ENCODE results near the gene TNFAIP8L1. TPM values are rescaled to one million over a fixed set of nuclear protein-coding genes. Genes with fewer than 3 reads are reported as not detected.

Gene TNFAIP8L1
- total RNA-seq, 1 experiment from 2014 or later, result 22.2 TPM

- ChIA-PET POLR2A (interaction anchor here (0.6 to 1.3 kb wide), 4 partner anchors 8 to 14 kb away, joined by 3 to 4 read pairs (median 3); no protein-coding TSS in a partner anchor), CTCF (interaction anchor here (0.6 to 1.7 kb wide), 6 partner anchors 8 to 194 kb away, joined by 3 to 4 read pairs (median 4); partner anchors contain the start of gene FEM1A), RAD21 (ENCODE audit: low non-redundant PET in 1 of 2, low total read pairs in 2 of 2, uncharacterized antibody in 2 of 2, unreplicated experiment in 2 of 2) (interaction anchor here (0.6 to 1.1 kb wide), 2 partner anchors 10 to 17 kb away, joined by 3 to 7 read pairs; no protein-coding TSS in a partner anchor)
- DNase-seq (ENCODE audit: low read depth, low spot score) (no peak), ATAC-seq (peak; percentile 61)
- Histone ChIP-seq H3K9ac (ENCODE audit: low read length) (no peak overlapping the region), H3K36me3 (ENCODE audit: control insufficient read depth in 1 of 2, insufficient read depth in 2 of 2, low read length in 2 of 2) (no peaks in the 10 kb centered on the region), H3K4me3 (replicated peaks in 1 of 2; ENCODE audit: low read depth in 1 of 2, low read length in 2 of 2) (no peak overlapping the region), H3K27me3 (ENCODE audit: insufficient read depth, low read length) (no peaks in the 10 kb centered on the region), H4K20me1 (ENCODE audit: insufficient read depth) (no peaks in the 10 kb centered on the region), H2AFZ (ENCODE audit: low read depth, low read length, poor library complexity, severe bottlenecking) (no peak overlapping the region), H3K9me3 (ENCODE audit: control insufficient read depth in 1 of 2, insufficient read depth in 1 of 2, low read depth in 1 of 2, low read length in 2 of 2) (no peaks in the 10 kb centered on the region), H3K79me2 (ENCODE audit: insufficient read depth, low read length) (no peaks in the 10 kb centered on the region), H3K4me2 (ENCODE audit: low read length) (peak overlapping the region; percentile 66), H3K4me1 (ENCODE audit: control insufficient read depth in 1 of 2, insufficient read depth in 2 of 2, low read length in 2 of 2) (peaks cover 11 to 26% of the 10 kb centered on the region in 2 experiments), H3K27ac (ENCODE audit: low read depth, low read length) (peak overlapping the region; percentile 18; the same call in 1 of the 2 replicates), H3K9me2 (ENCODE audit: insufficient read depth) (no peaks in the 10 kb centered on the region)
- BruUV-seq (replicated peaks), result no TSS peak
- TF ChIP-seq POLR2A (IDR thresholded peaks at IDR 0.05; ENCODE audit: borderline replicate concordance, extremely low read depth, insufficient read depth, insufficient read length), result no peak
- no peak for TF ChIP-seq SP1 (IDR thresholded peaks at IDR 0.05; ENCODE audit: low read depth)
- TF ChIP-seq TCF7L2 (IDR thresholded peaks at IDR 0.05; ENCODE audit: borderline replicate concordance, extremely low read depth, insufficient read depth, insufficient read length), result no peak
- no peak for TF ChIP-seq EZH2phosphoT487 (IDR thresholded peaks at IDR 0.05; ENCODE audit: borderline replicate concordance)
- TF ChIP-seq EGR1 (IDR thresholded peaks at IDR 0.05; ENCODE audit: low read depth), result no peak
- TF ChIP-seq, protein P1, sequence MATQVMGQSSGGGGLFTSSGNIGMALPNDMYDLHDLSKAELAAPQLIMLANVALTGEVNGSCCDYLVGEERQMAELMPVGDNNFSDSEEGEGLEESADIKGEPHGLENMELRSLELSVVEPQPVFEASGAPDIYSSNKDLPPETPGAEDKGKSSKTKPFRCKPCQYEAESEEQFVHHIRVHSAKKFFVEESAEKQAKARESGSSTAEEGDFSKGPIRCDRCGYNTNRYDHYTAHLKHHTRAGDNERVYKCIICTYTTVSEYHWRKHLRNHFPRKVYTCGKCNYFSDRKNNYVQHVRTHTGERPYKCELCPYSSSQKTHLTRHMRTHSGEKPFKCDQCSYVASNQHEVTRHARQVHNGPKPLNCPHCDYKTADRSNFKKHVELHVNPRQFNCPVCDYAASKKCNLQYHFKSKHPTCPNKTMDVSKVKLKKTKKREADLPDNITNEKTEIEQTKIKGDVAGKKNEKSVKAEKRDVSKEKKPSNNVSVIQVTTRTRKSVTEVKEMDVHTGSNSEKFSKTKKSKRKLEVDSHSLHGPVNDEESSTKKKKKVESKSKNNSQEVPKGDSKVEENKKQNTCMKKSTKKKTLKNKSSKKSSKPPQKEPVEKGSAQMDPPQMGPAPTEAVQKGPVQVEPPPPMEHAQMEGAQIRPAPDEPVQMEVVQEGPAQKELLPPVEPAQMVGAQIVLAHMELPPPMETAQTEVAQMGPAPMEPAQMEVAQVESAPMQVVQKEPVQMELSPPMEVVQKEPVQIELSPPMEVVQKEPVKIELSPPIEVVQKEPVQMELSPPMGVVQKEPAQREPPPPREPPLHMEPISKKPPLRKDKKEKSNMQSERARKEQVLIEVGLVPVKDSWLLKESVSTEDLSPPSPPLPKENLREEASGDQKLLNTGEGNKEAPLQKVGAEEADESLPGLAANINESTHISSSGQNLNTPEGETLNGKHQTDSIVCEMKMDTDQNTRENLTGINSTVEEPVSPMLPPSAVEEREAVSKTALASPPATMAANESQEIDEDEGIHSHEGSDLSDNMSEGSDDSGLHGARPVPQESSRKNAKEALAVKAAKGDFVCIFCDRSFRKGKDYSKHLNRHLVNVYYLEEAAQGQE (IDR thresholded peaks at IDR 0.05; ENCODE audit: low read depth), result no peak
- TF ChIP-seq, protein P2, sequence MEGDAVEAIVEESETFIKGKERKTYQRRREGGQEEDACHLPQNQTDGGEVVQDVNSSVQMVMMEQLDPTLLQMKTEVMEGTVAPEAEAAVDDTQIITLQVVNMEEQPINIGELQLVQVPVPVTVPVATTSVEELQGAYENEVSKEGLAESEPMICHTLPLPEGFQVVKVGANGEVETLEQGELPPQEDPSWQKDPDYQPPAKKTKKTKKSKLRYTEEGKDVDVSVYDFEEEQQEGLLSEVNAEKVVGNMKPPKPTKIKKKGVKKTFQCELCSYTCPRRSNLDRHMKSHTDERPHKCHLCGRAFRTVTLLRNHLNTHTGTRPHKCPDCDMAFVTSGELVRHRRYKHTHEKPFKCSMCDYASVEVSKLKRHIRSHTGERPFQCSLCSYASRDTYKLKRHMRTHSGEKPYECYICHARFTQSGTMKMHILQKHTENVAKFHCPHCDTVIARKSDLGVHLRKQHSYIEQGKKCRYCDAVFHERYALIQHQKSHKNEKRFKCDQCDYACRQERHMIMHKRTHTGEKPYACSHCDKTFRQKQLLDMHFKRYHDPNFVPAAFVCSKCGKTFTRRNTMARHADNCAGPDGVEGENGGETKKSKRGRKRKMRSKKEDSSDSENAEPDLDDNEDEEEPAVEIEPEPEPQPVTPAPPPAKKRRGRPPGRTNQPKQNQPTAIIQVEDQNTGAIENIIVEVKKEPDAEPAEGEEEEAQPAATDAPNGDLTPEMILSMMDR (IDR thresholded peaks at IDR 0.05 in 2 of 3, conservative IDR thresholded peaks at IDR 0.05 in 1 of 3; ENCODE audit: borderline replicate concordance in 1 of 3, insufficient read depth in 1 of 3, low read depth in 2 of 3, low read length in 2 of 3), result no peak
- no peak for TF ChIP-seq ELF1 (IDR thresholded peaks at IDR 0.05; ENCODE audit: borderline replicate concordance, low read depth)
- TF ChIP-seq SIN3A (IDR thresholded peaks at IDR 0.05; ENCODE audit: low read depth), result no peak
- TF ChIP-seq ATF3 (IDR thresholded peaks at IDR 0.05), result no peak
- TF ChIP-seq MAX (IDR thresholded peaks at IDR 0.05), result no peak
- no peak for TF ChIP-seq ZFX (IDR thresholded peaks at IDR 0.05)
- TF ChIP-seq CBX3 (IDR thresholded peaks at IDR 0.05; ENCODE audit: low read depth), result no peak
- intact Hi-C loops (cut with micrococcal nuclease), result no loop called here
Observed at GRCh38 chr19:4597278-4597974, 41.9 kb upstream of the TNFAIP8L1 start.

All from HCT116 (cell line).